Heart left ventricle (tissue), 16 donors: ENCODE results near the gene BRD1. TPM values are rescaled to one million over a fixed set of nuclear protein-coding genes. Genes with fewer than 3 reads are reported as not detected.

ENCODE experiments used
- ATAC-seq, 4 donors: fragments of 200-7000 bp; cut with Tn5 transposase; one replicate each; pipeline ENCODE4 v1.9.1; 2020 to 2022; ENCODE audit warnings: moderate library complexity in 4 of 4, mild to moderate bottlenecking in 3 of 4, moderate number of reproducible peaks in 1 of 4
- DNase-seq, 5 donors: peaks; one replicate each; pipeline ENCODE4 v3.0.0-alpha.2; 2020
- H3K27ac ChIP-seq, 12 donors: fragments of 200-600 bp; sonication (generic) in 4 of 12; one replicate each; pipeline versions ENCODE4 v1.5.0 to v1.8.0; 2016 to 2022; ENCODE audit warnings: mild to moderate bottlenecking in 2 of 12
- H3K27me3 ChIP-seq, 9 donors: fragments of 200-600 bp; sonication (generic) in 2 of 9; one replicate each; pipeline versions ENCODE4 v1.5.1 to v1.8.0; 2016 to 2022; ENCODE audit warnings: mild to moderate bottlenecking in 3 of 9
- H3K36me3 ChIP-seq, 9 donors: fragments of 200-600 bp; sonication (generic) in 2 of 9; one replicate each; pipeline versions ENCODE4 v1.5.0 to v1.8.0; 2018 to 2022; ENCODE audit warnings: mild to moderate bottlenecking in 2 of 9
- H3K4me1 ChIP-seq, 12 donors: fragments of 200-600 bp; sonication (generic) in 4 of 12; one replicate each; pipeline versions ENCODE4 v1.5.0 to v1.8.0; 2016 to 2022; ENCODE audit warnings: mild to moderate bottlenecking in 3 of 12
- H3K4me3 ChIP-seq, 12 donors: fragments of 200-600 bp; sonication (generic) in 4 of 12; one replicate each; pipeline versions ENCODE4 v1.5.0 to v1.8.0; 2017 to 2022; ENCODE audit warnings: mild to moderate bottlenecking in 9 of 12, moderate library complexity in 4 of 12
- H3K9me3 ChIP-seq, 12 donors: fragments of 200-600 bp; sonication (generic) in 4 of 12; one replicate each; pipeline versions ENCODE4 v1.5.0 to v1.8.0; 2016 to 2022; ENCODE audit warnings: mild to moderate bottlenecking in 1 of 12
- CTCF ChIP-seq, 12 donors: fragments of 200-600 bp; sonication (generic) in 4 of 12; IDR thresholded peaks; one replicate each; pipeline versions ENCODE4 v1.5.0 to v1.8.0; 2018 to 2022; ENCODE audit warnings: antibody characterized with exemption in 12 of 12, mild to moderate bottlenecking in 5 of 12
- POLR2A ChIP-seq, 2 donors: fragments of 450-650 bp; IDR thresholded peaks; one replicate each; pipeline ENCODE4 v1.6.1; 2017; ENCODE audit warnings: antibody characterized with exemption in 2 of 2, mild to moderate bottlenecking in 2 of 2, moderate library complexity in 2 of 2
- WGBS, 4 donors: extraction: QIAGEN DNeasy Blood & Tissue Kit in 2 of 4; methylation state at CpG; one replicate each; pipeline versions ENCODE4 v1.1.5 to v1.1.7; 2013 to 2018; 5-methylcytosine and 5-hydroxymethylcytosine counted together
- intact Hi-C, 10 donors: fragments of 100-400 bp; cut with DNase I; formaldehyde crosslinking; loops; one replicate each; pipeline versions ENCODE4 v1.11.1 to v1.14.2; 2022
- polyA plus RNA-seq, 2 donors: library from polyadenylated mRNA; stranded (reverse); fragments of 200-250 nt; gene quantifications; one replicate each; pipeline ENCODE4 v1.2.3, GENCODE V29; 2013
- total RNA-seq, 9 donors: library from RNA; depleted of rRNA in 2 of 9; stranded (reverse); fragments of >200 nt in 2 of 9; fragmentation: NEBNext Ultra II Directional in 3 of 9; extraction: Animal tissue kit (Norgen Biotek cat#: 25700) in 3 of 9; gene quantifications; one replicate each; pipeline versions ENCODE4 v1.1.0 to v1.2.4, GENCODE V29; 2016 to 2023
- donor health status: ischemic (EF 13 %, LVEDD 7.1; RV severe dilation, severe dysfunction).
- donor health status: healthy with polysubstance abuse.
- donor health status: DM: no; HTN: yes; CAD: no.
- donor health status: DM: no; HTN: no; CAD: no.
- donor health status: ischemic (EF 25% LVEDD 6.9; RV normal size, moderate dysfunction).
- donor health status: ischemic (EF 25% LVEDD 5.7; RV mildly dilated, moderate dysfunction).
- donor health status: healthy.
- donor health status: DM: yes; HTN: yes; CAD: no.
- donor health status: ischemic (EF 35%, LVEDD 5.7; RV mildly dilated, moderate dysfunction).
- donor health status: nonischemic (EF 11% LVEDD 7.7; RV severe dilation, severe dysfunction).
- donor health status: DM: yes; HTN: yes; CAD: no.
- donor health status: PGD.
- donor health status: ischemic (EF 29% LVEDD 5.4; RV normal size, mild dysfunction).
- donor health status: nonischemic (EF 23%, LVEDD 6.1; RV moderate dilation, normal function).

BRD1 gene
- total and polyA plus RNA-seq, 11 donors = 12.0 to 27.0 (median 17.2) TPM

GRCh38 chr22:49756201-49756600 is 71.5 kb downstream of the BRD1 start:
- 68 to 75% (median 74%) methylated on average over 5 of the region's 5 CpGs for WGBS, 4 donors
- no peak overlapping the region for H3K4me3 ChIP-seq
- peaks cover 0 to 7% (median 0%) of the 10 kb centered on the region in 12 donors for H3K4me1 ChIP-seq
- no peak for TF ChIP-seq CTCF (IDR thresholded peaks at IDR 0.05)
- no peak for TF ChIP-seq POLR2A (IDR thresholded peaks at IDR 0.05)
- ATAC-seq (no peak), DNase-seq (no peak)
- intact Hi-C loops = no loop called here
- H3K9me3 ChIP-seq = peaks cover 0 to 8% (median 0%) of the 10 kb centered on the region in 12 donors
- H3K27ac ChIP-seq = no peak overlapping the region
- peaks cover 0 to 22% (median 0%) of the 10 kb centered on the region in 9 donors for H3K27me3 ChIP-seq
- H3K36me3 ChIP-seq = no peaks in the 10 kb centered on the region

- H3K27me3 ChIP-seq = peaks cover 0 to 22% (median 0%) of the 10 kb centered on the region in 9 donors
- H3K36me3 ChIP-seq = no peaks in the 10 kb centered on the region
- no peak for ATAC-seq
- TF ChIP-seq CTCF (IDR thresholded peaks at IDR 0.05) = no peak
- TF ChIP-seq POLR2A (IDR thresholded peaks at IDR 0.05) = no peak
- H3K4me1 ChIP-seq = peaks cover 0 to 1% (median 0%) of the 10 kb centered on the region in 12 donors
- H3K9me3 ChIP-seq = peaks cover 0 to 8% (median 0%) of the 10 kb centered on the region in 12 donors
- DNase-seq = no peak
- intact Hi-C loops = no loop called here
- H3K4me3 ChIP-seq = no peak overlapping the region
- H3K27ac ChIP-seq = no peak overlapping the region
- WGBS, 4 donors = 81 to 92% (median 88%) methylated on average over 9 to 10 of the region's 10 CpGs
Observed at GRCh38 chr22:49755631-49756001, 72.1 kb downstream of the BRD1 start.

- Histone ChIP-seq H3K27me3 (peaks cover 0 to 27% (median 0%) of the 10 kb centered on the region in 9 donors), H3K4me1 (no peaks in the 10 kb centered on the region), H3K4me3 (no peak overlapping the region), H3K27ac (no peak overlapping the region), H3K9me3 (peaks cover 0 to 8% (median 0%) of the 10 kb centered on the region in 12 donors), H3K36me3 (no peaks in the 10 kb centered on the region)
- WGBS, 4 donors = 62 to 73% (median 66%) methylated on average over 17 to 25 of the region's 25 CpGs
- no peak for TF ChIP-seq CTCF (IDR thresholded peaks at IDR 0.05)
- no peak for TF ChIP-seq POLR2A (IDR thresholded peaks at IDR 0.05)
- intact Hi-C loops = no loop called here
- peak in 1 of 5 donors; percentile 55 for DNase-seq
- no peak for ATAC-seq
Observed at GRCh38 chr22:49754696-49755630, 72.7 kb downstream of the BRD1 start.

- Histone ChIP-seq H3K4me1 (no peaks in the 10 kb centered on the region), H3K9me3 (peaks cover 0 to 8% (median 0%) of the 10 kb centered on the region in 12 donors), H3K36me3 (no peaks in the 10 kb centered on the region), H3K4me3 (no peak overlapping the region), H3K27me3 (peaks cover 0 to 35% (median 0%) of the 10 kb centered on the region in 9 donors), H3K27ac (no peak overlapping the region)
- TF ChIP-seq CTCF (IDR thresholded peaks at IDR 0.05) (no peak), POLR2A (IDR thresholded peaks at IDR 0.05) (no peak)
- 76 to 87% (median 81%) methylated on average over 12 to 20 of the region's 20 CpGs for WGBS, 4 donors
- no peak for DNase-seq
- no peak for ATAC-seq
- intact Hi-C loops = no loop called here
Observed at GRCh38 chr22:49753961-49754695, 73.5 kb downstream of the BRD1 start.
